ENCODE measurements around the gene COL4A6.

DNA sequence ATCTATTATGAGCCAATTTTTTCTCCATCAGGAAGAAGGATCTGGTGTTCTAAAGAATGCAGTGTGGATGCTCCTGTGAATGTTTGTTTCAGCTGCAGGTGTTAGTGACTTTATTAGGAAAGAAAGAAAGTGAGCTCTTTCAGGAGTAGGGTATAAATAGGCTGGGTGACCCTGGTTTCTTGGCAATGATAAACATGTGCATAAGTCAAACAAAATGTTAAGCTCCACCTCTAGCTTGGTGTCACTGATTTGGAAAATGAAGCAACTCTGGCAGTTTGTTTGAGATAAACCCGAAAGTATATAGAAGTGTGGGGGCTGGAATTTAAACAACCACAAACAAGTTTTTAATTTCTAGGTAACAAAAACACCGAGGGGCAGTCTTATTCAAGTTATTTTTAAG lies 152.3 kb downstream of the COL4A6 start:
- TF ChIP-seq, protein P1, sequence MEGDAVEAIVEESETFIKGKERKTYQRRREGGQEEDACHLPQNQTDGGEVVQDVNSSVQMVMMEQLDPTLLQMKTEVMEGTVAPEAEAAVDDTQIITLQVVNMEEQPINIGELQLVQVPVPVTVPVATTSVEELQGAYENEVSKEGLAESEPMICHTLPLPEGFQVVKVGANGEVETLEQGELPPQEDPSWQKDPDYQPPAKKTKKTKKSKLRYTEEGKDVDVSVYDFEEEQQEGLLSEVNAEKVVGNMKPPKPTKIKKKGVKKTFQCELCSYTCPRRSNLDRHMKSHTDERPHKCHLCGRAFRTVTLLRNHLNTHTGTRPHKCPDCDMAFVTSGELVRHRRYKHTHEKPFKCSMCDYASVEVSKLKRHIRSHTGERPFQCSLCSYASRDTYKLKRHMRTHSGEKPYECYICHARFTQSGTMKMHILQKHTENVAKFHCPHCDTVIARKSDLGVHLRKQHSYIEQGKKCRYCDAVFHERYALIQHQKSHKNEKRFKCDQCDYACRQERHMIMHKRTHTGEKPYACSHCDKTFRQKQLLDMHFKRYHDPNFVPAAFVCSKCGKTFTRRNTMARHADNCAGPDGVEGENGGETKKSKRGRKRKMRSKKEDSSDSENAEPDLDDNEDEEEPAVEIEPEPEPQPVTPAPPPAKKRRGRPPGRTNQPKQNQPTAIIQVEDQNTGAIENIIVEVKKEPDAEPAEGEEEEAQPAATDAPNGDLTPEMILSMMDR (conservative IDR thresholded peaks at IDR 0.05; ENCODE audit: low read length), result no peak
- no peak for TF ChIP-seq EZH2phosphoT487 (IDR thresholded peaks at IDR 0.05; ENCODE audit: borderline replicate concordance)

Data from Loucy (cell line).